CD4-positive, alpha-beta T cell (primary cell): ENCODE data around the gene GATD1. TPM values are rescaled to one million over a fixed set of nuclear protein-coding genes. Genes with fewer than 3 reads are reported as not detected.
A peak's percentile ranks its signal among the peaks of the same experiment; 100 is the strongest.

Source experiments
- ATAC-seq: fragments of 200-7000 bp; cut with Tn5 transposase; one replicate; pipeline ENCODE4 v1.10.0; 2022; ENCODE audit warnings: mild to moderate bottlenecking; ENCODE audit not compliant: poor library complexity
- CTCF ChIA-PET: fragments of 350-600 bp; sonication (Branson Sonifier 250); formaldehyde crosslinking; loops from one replicate; lab custom pipeline; 2021; ENCODE audit warnings: antibody characterized with exemption, inconsistent platforms; lab: Charles Lee
- POLR2A ChIA-PET: fragments of 350-600 bp; sonication (Branson Sonifier 250); formaldehyde crosslinking; loops from one replicate; lab custom pipeline; 2021; ENCODE audit warnings: antibody characterized with exemption, inconsistent platforms; lab: Charles Lee
- DNase-seq, 14 experiments: peaks; one replicate each; pipeline ENCODE4 v3.0.0-alpha.2; 2013 to 2020; ENCODE audit warnings: mixed read lengths in 2 of 14
- H3K27ac ChIP-seq, 2 donors: one replicate each; pipeline versions ENCODE4 v1.5.1 to v1.7.0; 2013; ENCODE audit warnings: low read length in 2 of 2, low read depth in 1 of 2, mild to moderate bottlenecking in 1 of 2
- H3K27me3 ChIP-seq, 2 experiments: 1 replicate in 1 of 2; 2 replicates in 1 of 2; pipeline versions ENCODE4 v1.6.1 to v1.7.0; 2013; ENCODE audit warnings: low read length in 2 of 2, control low read depth in 1 of 2, mild to moderate bottlenecking in 1 of 2, moderate library complexity in 1 of 2; ENCODE audit not compliant: insufficient read depth in 2 of 2, control insufficient read depth in 1 of 2
- H3K36me3 ChIP-seq: one replicate; pipeline ENCODE4 v1.6.1; 2013; ENCODE audit warnings: low read length, control low read depth; ENCODE audit not compliant: insufficient read depth
- H3K4me1 ChIP-seq: one replicate; pipeline ENCODE4 v1.6.1; 2013; ENCODE audit warnings: low read length, control low read depth; ENCODE audit not compliant: insufficient read depth
- H3K4me3 ChIP-seq: one replicate; pipeline ENCODE4 v1.5.1; 2013; ENCODE audit warnings: mild to moderate bottlenecking, low read length, moderate library complexity
- H3K9me3 ChIP-seq, 2 experiments: 1 replicate in 1 of 2; 2 replicates in 1 of 2; pipeline versions ENCODE4 v1.6.1 to v1.7.0; 2013; ENCODE audit warnings: low read length in 2 of 2, mild to moderate bottlenecking in 2 of 2, control low read depth in 1 of 2, moderate library complexity in 1 of 2; ENCODE audit not compliant: control insufficient read depth in 1 of 2, insufficient read depth in 1 of 2
- H3K27ac Mint-ChIP-seq: one replicate; pipeline ENCODE4 v1.8.0; 2020; ENCODE audit warnings: mixed read lengths
- H3K27me3 Mint-ChIP-seq: one replicate; pipeline ENCODE4 v1.8.0; 2021; ENCODE audit warnings: mixed read lengths
- H3K36me3 Mint-ChIP-seq: one replicate; pipeline ENCODE4 v1.8.0; 2021; ENCODE audit warnings: low read depth, mixed read lengths
- H3K4me1 Mint-ChIP-seq: one replicate; pipeline ENCODE4 v1.8.0; 2021; ENCODE audit warnings: low read depth, mixed read lengths
- H3K4me3 Mint-ChIP-seq: one replicate; pipeline ENCODE4 v1.8.0; 2020; ENCODE audit warnings: mild to moderate bottlenecking, mixed read lengths
- H3K9me3 Mint-ChIP-seq: one replicate; pipeline ENCODE4 v1.8.0; 2020; ENCODE audit warnings: mixed read lengths
- CTCF ChIP-seq: fragments of 200-600 bp; IDR thresholded peaks from one replicate; pipeline ENCODE4 v1.8.0; 2022; ENCODE audit warnings: antibody characterized with exemption, mild to moderate bottlenecking
- intact Hi-C, 2 experiments: fragments of 100-400 bp; cut with DNase I in 1 of 2; cut with micrococcal nuclease in 1 of 2; formaldehyde crosslinking; loops; one replicate each; pipeline versions ENCODE4 v1.15.1 to v1.9.0; 2023 to 2025; cut with DNase I, micrococcal nuclease
- total RNA-seq, 174 experiments: library from RNA in 2 of 174; stranded (reverse) in 2 of 174; gene quantifications; one replicate each; pipeline ENCODE4 v1.2.3 and lab custom pipeline; 2021 to 2026

Gene GATD1
- total RNA-seq, 2 experiments from 2014 or later = 14.7 to 16.1 TPM

GRCh38 chr11:796565-797295 lies 19.4 kb upstream of the GATD1 start:
- TF ChIP-seq CTCF = no peak
- H3K36me3 ChIP-seq = peaks cover 37% of the 10 kb centered on the region
- H3K9me3 Mint-ChIP-seq = no peaks in the 10 kb centered on the region
- peaks cover 6% of the 10 kb centered on the region for H3K36me3 Mint-ChIP-seq
- DNase-seq (no peak), ATAC-seq (peak; percentile 2)
- H3K4me1 Mint-ChIP-seq = peaks cover 16% of the 10 kb centered on the region
- peak overlapping the region; percentile 92 for H3K4me3 Mint-ChIP-seq
- no peaks in the 10 kb centered on the region for H3K9me3 ChIP-seq
- H3K4me1 ChIP-seq = peaks cover 48% of the 10 kb centered on the region
- intact Hi-C loops = loop anchor here (1.0 to 5.0 kb wide), 6 partner anchors 13 to 289 kb away; partner anchors contain the start of genes DEAF1 (in 2 of the 2), TALDO1 (in 2 of the 2), TMEM80 (in 2 of the 2) and GATD1 (in 1 of the 2)
- H3K27me3 ChIP-seq = no peaks in the 10 kb centered on the region
- peak overlapping the region; percentile 69 to 91 for H3K27ac ChIP-seq
- CTCF ChIA-PET = interaction anchor here (1.1 kb wide), 1 partner anchor 50 kb away, joined by 4 read pairs; the partner anchor contains the start of gene TALDO1
- H3K27ac Mint-ChIP-seq = peak overlapping the region; percentile 91
- POLR2A ChIA-PET = interaction anchor here (0.9 to 3.2 kb wide), 8 partner anchors 12 to 590 kb away, joined by 3 to 24 read pairs (median 4); partner anchors contain the start of genes BET1L, PNPLA2, RIC8A and RPLP2
- peak overlapping the region; percentile 89 for H3K4me3 ChIP-seq
- H3K27me3 Mint-ChIP-seq = no peaks in the 10 kb centered on the region

GRCh38 chr11:795634-796564 lies 18.6 kb upstream of the GATD1 start:
- no peaks in the 10 kb centered on the region for H3K9me3 ChIP-seq
- Mint-ChIP-seq H3K9me3 (no peaks in the 10 kb centered on the region), H3K4me3 (peak overlapping the region; percentile 92), H3K27ac (peak overlapping the region; percentile 91), H3K27me3 (no peaks in the 10 kb centered on the region), H3K36me3 (peaks cover 10% of the 10 kb centered on the region), H3K4me1 (peaks cover 16% of the 10 kb centered on the region)
- intact Hi-C loops = loop anchor here (2.0 to 5.0 kb wide), 6 partner anchors 17 to 289 kb away; partner anchors contain the start of genes DEAF1 (in 2 of the 2), TALDO1 (in 2 of the 2), TMEM80 (in 2 of the 2) and GATD1 (in 1 of the 2)
- ChIA-PET POLR2A (interaction anchor here (0.6 to 3.2 kb wide), 8 partner anchors 10 to 35 kb away, joined by 3 to 24 read pairs (median 4); partner anchors contain the start of genes PNPLA2 and RPLP2), CTCF (interaction anchor here (1.1 kb wide), 1 partner anchor 49 kb away, joined by 4 read pairs; the partner anchor contains the start of gene TALDO1)
- peaks cover 48% of the 10 kb centered on the region for H3K4me1 ChIP-seq
- H3K27ac ChIP-seq = peak overlapping the region; percentile 69 to 91
- peak; percentile 52 for ATAC-seq
- TF ChIP-seq CTCF = no peak
- H3K36me3 ChIP-seq = peaks cover 38% of the 10 kb centered on the region
- peak; percentile 54 to 91 (median 70) for DNase-seq
- H3K27me3 ChIP-seq = no peaks in the 10 kb centered on the region
- H3K4me3 ChIP-seq = peak overlapping the region; percentile 89
